Bronchial epithelial cell (primary cell): ENCODE results near the gene NFKBIZ. TPM values are rescaled to one million over a fixed set of nuclear protein-coding genes. Genes with fewer than 3 reads are reported as not detected.

Experiments used
- DNase-seq: peaks from one replicate; pipeline ENCODE4 v3.0.0-alpha.2; 2010; ENCODE audit warnings: low read depth
- FAIRE-seq: peaks from 2 replicates; lab custom pipeline; 2011; peaks lifted over from hg19 to GRCh38; lab: Jason Lieb, UNC
- H3K27me3 ChIP-seq: 2 replicates; pipeline ENCODE4 v1.5.1; 2011; ENCODE audit warnings: low read length; ENCODE audit not compliant: control insufficient read depth, insufficient read depth
- H3K36me3 ChIP-seq: 2 replicates; pipeline ENCODE4 v1.5.1; 2011; ENCODE audit warnings: low read length; ENCODE audit not compliant: control insufficient read depth, insufficient read depth
- H3K4me3 ChIP-seq: 2 replicates; pipeline ENCODE4 v1.5.1; 2011; ENCODE audit warnings: mild to moderate bottlenecking, low read depth, low read length, control low read depth
- total RNA-seq: library from RNA; depleted of rRNA; stranded (reverse); fragments of >200 nt; gene quantifications from 2 replicates; pipeline ENCODE4 v1.2.1, GENCODE V29; 2014
- TF ChIP-seq, protein P1 (sequence below): IDR thresholded peaks from 2 replicates; pipeline ENCODE4 v1.5.1; 2011; ENCODE audit warnings: mild to moderate bottlenecking, moderate library complexity, low read length, control low read depth, inconsistent platforms; ENCODE audit not compliant: insufficient read depth, severe bottlenecking

NFKBIZ gene, protein sequence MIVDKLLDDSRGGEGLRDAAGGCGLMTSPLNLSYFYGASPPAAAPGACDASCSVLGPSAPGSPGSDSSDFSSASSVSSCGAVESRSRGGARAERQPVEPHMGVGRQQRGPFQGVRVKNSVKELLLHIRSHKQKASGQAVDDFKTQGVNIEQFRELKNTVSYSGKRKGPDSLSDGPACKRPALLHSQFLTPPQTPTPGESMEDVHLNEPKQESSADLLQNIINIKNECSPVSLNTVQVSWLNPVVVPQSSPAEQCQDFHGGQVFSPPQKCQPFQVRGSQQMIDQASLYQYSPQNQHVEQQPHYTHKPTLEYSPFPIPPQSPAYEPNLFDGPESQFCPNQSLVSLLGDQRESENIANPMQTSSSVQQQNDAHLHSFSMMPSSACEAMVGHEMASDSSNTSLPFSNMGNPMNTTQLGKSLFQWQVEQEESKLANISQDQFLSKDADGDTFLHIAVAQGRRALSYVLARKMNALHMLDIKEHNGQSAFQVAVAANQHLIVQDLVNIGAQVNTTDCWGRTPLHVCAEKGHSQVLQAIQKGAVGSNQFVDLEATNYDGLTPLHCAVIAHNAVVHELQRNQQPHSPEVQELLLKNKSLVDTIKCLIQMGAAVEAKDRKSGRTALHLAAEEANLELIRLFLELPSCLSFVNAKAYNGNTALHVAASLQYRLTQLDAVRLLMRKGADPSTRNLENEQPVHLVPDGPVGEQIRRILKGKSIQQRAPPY
- 40.3 and 70.3 TPM in 2 replicates for total RNA-seq

DNA sequence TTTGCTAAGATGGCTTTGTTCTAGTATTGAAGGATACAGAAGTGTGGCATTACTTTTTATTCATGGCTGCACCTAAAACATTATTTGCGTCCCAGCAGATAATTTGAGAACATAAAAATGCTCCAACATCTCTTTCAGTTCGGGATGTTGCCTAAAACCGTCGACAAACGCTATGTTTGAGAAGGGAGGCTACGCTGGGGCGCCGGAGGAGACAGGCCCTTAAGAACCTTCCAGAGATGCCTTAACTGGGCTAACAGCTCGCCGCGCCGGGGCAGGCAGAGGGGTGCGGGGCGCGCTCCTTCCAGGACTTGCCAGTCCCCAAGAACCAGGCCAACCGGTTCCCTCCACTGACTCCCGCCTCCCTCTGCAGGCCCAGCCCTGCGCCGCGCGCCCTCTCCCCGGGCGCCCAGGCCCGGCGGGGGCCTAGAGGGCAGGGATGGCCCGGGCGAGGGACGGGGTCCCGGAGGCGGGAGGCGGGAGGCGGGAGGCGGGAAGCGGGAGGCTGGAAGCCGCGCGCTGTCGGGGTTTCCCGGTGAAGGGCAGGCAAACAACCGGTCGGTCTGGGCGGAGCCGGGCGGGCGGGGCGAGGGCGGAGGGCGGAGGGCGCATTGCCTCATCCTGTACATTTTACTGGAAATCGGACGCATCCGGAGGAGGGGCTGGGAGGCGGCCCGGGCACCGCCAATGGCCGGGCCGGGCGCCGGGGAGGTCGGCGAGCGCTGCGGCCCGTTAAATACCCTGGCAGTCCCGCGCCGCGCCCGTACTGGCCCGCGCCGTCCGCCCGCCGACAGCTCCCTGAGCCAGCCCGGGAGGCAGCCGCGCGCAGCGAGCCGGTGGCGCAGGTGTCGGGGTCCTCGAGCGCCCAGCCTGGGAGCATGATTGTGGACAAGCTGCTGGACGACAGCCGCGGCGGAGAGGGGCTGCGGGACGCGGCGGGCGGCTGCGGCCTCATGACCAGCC, at the start of gene NFKBIZ:
Gene NFKBIZ, plus strand, starts transcription at position 761 of the 960 bp plus-strand sequence. Its CDS starts 115 bp downstream, at position 876.
- DNase-seq = peak; percentile 87
- peaks cover 15% of the 10 kb centered on the region for H3K36me3 ChIP-seq
- H3K4me3 ChIP-seq = peak within 1 kb of the TSS; percentile 92
- TF ChIP-seq, protein P1, sequence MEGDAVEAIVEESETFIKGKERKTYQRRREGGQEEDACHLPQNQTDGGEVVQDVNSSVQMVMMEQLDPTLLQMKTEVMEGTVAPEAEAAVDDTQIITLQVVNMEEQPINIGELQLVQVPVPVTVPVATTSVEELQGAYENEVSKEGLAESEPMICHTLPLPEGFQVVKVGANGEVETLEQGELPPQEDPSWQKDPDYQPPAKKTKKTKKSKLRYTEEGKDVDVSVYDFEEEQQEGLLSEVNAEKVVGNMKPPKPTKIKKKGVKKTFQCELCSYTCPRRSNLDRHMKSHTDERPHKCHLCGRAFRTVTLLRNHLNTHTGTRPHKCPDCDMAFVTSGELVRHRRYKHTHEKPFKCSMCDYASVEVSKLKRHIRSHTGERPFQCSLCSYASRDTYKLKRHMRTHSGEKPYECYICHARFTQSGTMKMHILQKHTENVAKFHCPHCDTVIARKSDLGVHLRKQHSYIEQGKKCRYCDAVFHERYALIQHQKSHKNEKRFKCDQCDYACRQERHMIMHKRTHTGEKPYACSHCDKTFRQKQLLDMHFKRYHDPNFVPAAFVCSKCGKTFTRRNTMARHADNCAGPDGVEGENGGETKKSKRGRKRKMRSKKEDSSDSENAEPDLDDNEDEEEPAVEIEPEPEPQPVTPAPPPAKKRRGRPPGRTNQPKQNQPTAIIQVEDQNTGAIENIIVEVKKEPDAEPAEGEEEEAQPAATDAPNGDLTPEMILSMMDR = no peak
- no peak for FAIRE-seq
- no peaks in the 10 kb centered on the region for H3K27me3 ChIP-seq

DNA sequence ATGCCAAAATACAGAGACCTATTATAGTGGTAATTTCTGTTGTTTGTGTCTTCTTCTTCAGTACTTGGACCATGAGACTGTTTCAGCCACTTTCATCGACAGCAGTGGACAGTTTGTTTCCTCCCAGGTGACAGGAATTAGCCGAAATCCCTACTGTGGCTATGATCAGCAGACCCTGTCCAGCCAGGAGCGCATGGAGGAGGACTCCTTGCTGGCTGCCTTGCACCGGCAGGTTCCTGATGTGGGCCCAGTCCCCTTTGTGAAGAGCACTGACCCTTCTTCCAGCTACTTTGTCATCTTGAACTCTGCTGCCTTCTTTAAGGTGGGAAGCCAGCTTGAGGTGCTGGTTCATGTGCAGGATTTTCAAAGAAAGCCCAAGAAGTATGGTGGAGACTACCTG, 48.1 kb upstream of the NFKBIZ start:
- FAIRE-seq = peak; percentile 66
- H3K27me3 ChIP-seq = no peaks in the 10 kb centered on the region
- TF ChIP-seq, protein P1 = no peak
- no peak overlapping the region for H3K4me3 ChIP-seq
- no peaks in the 10 kb centered on the region for H3K36me3 ChIP-seq
- DNase-seq = no peak

DNA sequence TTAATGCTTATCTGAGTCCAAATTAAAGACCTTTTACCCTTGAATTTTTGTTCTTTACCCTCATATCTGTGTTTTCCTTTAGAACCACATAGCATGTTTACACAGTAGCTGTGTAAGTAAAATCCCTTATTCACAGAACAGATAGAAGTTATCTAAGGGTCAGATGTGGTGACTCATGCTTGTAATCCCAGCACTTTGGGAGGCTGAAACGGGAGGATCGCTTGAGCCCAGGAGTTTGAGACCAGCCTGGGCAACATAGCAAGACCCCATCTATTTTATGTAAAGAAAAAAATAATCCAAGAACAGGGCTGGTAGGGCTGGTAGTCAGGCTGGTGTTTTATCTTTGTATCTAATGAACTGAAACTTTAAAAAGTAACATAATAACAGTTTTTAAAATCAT, 47.1 kb upstream of the NFKBIZ start:
- DNase-seq (no peak), FAIRE-seq (no peak)
- H3K27me3 ChIP-seq = no peaks in the 10 kb centered on the region
- no peaks in the 10 kb centered on the region for H3K36me3 ChIP-seq
- TF ChIP-seq, protein P1 = no peak
- no peak overlapping the region for H3K4me3 ChIP-seq

DNA sequence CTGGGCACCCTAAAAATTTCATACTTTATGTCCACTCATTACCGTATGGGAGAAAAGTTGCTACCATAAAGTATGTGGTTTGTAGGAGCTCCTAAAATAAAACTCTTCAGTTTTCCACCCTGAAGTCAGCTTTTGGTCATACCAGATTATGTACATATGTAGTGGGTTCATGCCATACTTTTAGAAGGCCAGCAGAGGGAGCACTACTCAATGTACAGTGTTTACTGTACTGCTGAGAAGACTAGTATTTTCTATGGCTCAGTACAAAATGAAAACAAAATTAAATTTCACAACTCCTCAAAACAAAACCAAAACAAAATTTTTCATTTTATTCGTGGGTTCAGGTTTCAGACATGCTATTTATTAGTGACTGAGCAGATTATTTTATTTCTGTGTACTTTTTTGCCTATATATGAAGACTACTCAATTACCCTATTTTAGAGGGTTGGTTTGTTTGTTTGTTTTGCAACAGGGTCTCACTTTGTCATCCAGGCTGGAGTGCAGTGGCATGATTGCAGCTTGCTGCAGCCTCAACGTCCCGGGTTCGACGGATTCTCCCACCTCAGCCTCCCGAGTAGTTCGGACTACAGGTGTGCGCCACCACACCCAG, 46.0 kb upstream of the NFKBIZ start:
- Histone ChIP-seq H3K36me3 (no peaks in the 10 kb centered on the region), H3K4me3 (no peak overlapping the region), H3K27me3 (no peaks in the 10 kb centered on the region)
- FAIRE-seq = no peak
- DNase-seq = peak; percentile 68
- TF ChIP-seq, protein P1 = peak; percentile 65

DNA sequence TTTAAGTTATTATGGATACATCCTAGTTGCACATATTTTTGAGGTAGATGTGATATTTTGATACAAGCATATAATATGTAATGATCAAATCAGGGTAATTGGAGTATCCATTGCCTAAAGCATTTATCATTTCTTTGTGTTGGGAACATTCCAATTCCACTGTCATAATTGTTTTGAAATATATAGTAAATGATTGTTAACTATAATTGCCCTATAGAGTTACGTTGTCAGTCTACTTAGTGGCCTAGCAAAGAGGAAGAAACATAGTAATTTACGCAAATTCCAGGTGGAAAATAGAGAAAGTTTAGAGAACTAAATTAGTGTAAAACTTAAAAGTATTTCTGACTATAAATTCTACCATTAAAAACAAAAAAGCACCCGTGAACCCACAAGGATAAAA, 45.4 kb upstream of the NFKBIZ start:
- no peak for DNase-seq
- TF ChIP-seq, protein P1 = no peak
- Histone ChIP-seq H3K4me3 (no peak overlapping the region), H3K36me3 (no peaks in the 10 kb centered on the region), H3K27me3 (no peaks in the 10 kb centered on the region)
- no peak for FAIRE-seq
